HG02642 (cell line): Measurements from ENCODE around the gene NEK5.
"Not testable (repeated sequence)": the region's sequence is repeated elsewhere in the genome, so short reads cannot be mapped to it uniquely, and the experiment has no call there.

ENCODE experiments used
- ATAC-seq: cut with Tn5 transposase; IDR thresholded peaks from one replicate; pipeline ENCODE4 v1.9.1; 2021; ENCODE audit warnings: mild to moderate bottlenecking; ENCODE audit not compliant: unreplicated experiment, poor library complexity

Gene NEK5

GRCh38 chr13:52128714-52129700 is at the start of gene NEK5:
Gene NEK5 (minus strand): TSS chr13:52129073. CDS start chr13:52127482, 1,591 bp downstream.
- ATAC-seq: peak; percentile 79

DNA sequence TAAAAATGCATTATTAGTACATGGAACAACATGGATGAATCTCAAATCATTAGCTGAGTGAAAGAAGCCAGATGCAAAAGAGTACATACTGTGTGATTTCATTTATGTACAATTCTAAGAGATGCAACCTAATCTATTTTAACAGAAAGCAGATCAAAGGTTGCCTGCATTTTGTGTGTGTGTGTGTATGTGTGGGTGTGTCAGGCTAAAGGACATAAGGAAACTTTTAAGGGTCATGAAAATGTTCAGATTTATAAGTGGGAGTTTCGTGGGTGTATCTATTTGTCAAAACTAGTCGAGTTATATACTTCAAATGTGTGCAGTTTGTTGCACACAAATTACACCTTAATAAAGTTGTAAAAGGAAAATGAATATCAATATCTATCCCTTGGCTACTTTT is 48.4 kb upstream of the NEK5 start:
- ATAC-seq: no peak

DNA sequence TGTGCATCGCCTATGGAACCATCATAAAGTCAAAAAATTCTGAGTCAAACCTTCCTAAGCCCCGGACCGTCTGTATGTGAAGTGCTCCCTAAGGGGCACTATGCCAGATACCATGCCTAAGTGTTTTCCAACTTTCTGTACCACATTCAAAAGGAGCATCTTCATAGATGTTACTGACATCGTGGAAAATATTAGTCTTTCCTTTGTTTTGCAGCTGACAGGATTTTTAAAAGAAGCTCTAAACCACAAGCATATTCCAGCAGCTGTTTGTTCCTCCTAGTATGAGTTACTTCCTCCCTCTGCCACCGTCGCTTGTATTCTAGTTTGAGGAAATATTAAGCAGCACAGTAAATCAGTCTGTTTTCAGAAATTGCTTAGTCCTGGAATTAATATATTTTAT is 45.1 kb upstream of the NEK5 start:
- not testable (repeated sequence) for ATAC-seq

- no peak for ATAC-seq
Measured at GRCh38 chr13:52173373-52173772, 44.5 kb upstream of the NEK5 start.

DNA sequence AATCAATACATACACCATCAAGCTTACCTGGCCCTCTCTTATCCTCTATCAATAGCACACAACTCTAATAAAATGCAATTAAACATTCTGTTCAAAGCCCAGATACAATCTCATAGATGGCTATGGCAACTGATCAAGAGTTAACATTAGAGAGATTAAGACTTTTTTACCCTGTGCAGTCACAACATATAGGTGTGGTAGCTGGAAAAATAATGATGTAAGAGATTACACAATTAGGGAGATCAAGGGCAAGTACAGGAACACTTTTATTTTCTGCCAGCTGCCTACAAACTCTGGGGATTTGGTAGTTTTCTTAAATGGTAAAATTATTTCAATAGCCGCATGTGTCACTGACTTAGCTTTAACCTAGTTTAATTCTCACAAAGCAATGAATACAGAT is 42.8 kb upstream of the NEK5 start:
- ATAC-seq: not testable (repeated sequence)

GRCh38 chr13:52170828-52171391 is 42.0 kb upstream of the NEK5 start:
- ATAC-seq: not testable (repeated sequence)

DNA sequence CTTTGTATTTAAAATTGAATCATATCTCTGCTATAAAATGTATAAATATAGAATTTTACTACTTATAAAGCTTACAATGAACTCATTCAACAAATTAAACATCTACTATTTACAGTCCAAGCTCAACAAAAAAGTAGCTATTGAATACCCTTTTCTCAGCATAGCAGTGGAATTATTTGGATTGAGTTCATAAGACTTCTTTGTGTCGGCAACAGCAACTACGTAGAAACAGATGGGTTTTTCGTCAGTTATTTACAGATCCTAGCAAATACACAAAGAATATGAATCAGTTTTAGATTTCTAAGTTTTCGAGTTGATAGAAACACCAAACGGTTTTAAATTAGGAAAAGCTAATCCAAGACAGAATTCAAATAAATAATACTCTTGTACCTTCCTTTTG is 41.0 kb upstream of the NEK5 start:
- ATAC-seq: no peak

GRCh38 chr13:52165411-52165810 is 36.5 kb upstream of the NEK5 start:
- no peak for ATAC-seq

- ATAC-seq: no peak
Measured at GRCh38 chr13:52164989-52165388, 36.1 kb upstream of the NEK5 start.

GRCh38 chr13:52163878-52164277 is 35.0 kb upstream of the NEK5 start:
- ATAC-seq: not testable (repeated sequence)

DNA sequence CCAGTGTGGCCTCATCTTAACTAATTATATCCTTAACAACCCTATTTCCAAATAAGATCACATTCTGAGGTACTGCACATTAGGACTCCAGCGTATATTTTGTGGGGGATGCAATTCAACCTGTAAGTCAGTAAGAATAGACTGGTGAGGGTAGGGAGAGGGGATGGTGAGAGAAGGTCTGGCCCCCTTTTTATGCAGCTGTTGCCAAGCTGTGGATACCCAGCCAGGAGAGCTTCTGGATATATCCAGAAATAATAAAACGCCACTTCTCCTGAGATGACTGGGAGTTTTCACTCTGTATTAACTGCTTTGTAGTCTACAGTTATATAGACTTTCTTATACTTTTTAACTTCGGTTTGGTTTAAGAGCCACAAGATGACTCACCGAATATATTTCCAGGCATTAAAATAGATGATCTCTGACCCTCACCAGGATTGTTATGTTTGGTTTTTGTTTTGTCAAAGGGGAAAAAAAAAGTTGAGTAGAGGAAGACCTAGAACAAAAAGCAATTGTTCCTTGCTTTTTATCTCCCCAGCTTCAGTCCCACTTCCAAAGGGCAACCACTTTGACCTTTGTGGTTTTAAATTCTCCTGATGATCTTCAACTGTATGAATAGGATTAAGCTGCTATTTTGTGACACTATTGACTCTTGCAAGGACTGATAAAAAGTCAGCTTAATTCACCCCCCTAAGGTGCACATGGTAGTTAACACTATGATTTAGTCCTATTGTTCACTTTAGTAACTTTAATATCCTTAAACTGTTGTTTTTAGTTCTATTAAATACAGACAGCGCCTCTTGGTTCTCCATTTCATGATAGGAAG is 33.6 kb upstream of the NEK5 start:
- ATAC-seq: no peak

- ATAC-seq: no peak
Measured at GRCh38 chr13:52161181-52161646, 32.3 kb upstream of the NEK5 start.

DNA sequence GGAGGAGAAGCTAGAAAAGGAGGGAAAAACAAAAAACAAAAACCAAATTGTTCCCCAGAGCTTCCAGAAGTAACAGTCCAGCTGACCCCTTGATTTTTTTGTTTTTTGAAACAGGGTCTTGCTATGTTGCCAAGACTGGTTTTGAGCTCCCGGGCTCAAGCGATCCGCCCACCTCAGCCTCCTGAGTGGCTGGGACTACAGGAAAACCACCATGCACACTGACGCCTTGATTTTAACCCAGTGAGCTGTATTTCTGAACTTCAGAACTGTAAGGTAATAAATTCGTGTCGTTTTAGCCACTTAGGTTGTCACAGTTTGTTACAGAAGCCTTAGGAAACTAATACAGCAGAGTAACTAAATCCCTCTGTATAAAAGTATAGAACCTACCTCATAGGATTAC is 31.6 kb upstream of the NEK5 start:
- ATAC-seq: no peak

GRCh38 chr13:52160053-52160452 is 31.2 kb upstream of the NEK5 start:
- no peak for ATAC-seq

- ATAC-seq: peak; percentile 88
Measured at GRCh38 chr13:52159159-52159982, 30.5 kb upstream of the NEK5 start, which contains the start of gene NEK3. Gene NEK3 (minus strand): TSS chr13:52159597. CDS start chr13:52156191, 3,406 bp downstream.

DNA sequence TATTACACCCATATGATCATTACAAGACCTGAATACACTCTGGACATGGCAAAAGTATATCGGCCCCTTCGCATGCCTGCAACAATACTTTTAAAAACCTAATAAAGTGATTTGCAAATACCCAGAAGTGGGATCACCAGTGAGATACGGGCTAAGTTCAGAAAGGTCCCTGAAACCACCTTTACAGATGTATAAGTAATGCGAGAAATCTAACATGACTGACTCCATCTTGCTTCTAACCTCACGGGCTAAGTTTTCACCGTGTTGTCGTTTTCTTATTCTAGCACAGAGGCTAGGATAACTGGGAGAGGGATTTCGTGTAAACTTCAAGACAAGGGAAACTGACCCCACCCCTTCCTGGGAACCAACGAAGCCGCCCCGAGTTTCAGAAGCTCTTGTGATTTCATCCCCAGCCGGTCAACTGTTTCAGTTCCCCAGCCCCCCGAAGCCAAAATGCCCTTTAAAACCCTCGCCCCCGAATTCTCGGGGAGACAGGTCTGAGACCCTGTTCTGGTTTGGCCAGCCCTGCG is 29.8 kb upstream of the NEK5 start:
- ATAC-seq: peak; percentile 45

DNA sequence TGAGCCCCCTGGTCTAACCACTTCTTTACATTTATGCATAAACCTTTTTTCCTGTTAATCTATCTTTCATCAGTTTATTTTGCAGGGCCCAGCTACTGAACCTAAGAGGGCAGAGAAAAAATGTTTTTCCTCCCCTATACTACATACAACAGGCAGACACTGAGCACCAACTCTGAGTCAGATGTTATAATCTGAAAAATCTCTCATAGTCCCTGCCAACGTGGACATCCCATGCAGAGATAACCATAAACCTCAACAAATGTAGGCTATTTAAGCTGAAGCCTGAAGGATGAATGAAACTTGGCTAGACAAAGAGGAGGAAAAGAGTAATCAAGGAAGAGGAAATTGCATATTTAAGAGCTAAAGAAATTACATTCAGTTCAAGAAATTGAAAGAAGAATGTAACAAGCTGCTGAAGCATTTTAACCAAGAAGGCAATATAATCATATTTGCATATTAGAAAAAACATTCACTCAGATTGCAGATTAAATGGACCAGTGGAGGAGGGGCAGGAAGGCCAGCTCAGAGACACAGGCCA is 27.9 kb upstream of the NEK5 start:
- ATAC-seq: no peak

DNA sequence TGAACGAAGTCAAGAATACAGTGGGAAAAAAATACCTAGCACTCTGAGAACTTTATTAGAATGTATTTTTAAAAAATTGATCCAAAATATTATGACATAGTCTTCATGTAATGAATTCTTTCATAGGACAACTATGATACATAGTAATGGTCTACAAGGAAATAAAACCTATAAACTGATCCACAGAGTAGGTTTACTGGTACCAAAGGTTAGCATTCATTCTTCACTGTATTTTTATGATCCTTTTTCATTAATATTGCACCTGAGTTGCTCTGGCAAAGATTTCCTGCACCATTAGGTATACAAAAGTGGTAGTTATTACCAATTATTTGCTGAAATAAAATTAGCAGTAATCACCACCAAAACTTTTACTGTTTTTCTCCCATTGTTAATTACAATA is 26.3 kb upstream of the NEK5 start:
- ATAC-seq: no peak

DNA sequence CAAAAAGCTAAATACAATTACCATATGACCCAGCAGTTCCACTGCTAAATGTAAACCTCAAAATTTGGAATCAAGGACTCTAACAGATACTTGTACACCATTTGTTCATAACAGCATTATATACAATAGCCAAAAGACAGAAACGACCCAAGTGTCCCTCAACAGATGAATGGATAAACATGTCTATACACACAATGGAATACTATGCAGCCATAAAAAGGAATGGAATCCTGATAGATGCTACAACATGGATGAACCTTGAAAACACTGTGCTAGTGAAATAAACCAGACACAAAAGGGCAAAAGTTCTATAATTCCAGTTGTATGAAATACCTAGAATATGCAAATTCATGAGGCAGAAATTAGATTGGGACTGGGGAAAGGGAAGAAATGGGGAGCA is 18.4 kb upstream of the NEK5 start:
- ATAC-seq: no peak
